DND-41 (cell line): ENCODE data around the gene CHPF.

Source experiments
- ATAC-seq: fragments of 200-7000 bp; cut with Tn5 transposase; 3 replicates; pipeline ENCODE4 v1.9.1; 2021; ENCODE audit warnings: low read depth; ENCODE audit not compliant: insufficient read depth
- DNase-seq: peaks from one replicate; pipeline ENCODE4 v3.0.0-alpha.2; 2020
- H2AFZ ChIP-seq: 2 replicates; pipeline ENCODE4 v1.6.0; 2012; ENCODE audit warnings: low read depth, low read length
- H3K27ac ChIP-seq: 2 replicates; pipeline ENCODE4 v1.5.1; 2012; ENCODE audit warnings: low read length, inconsistent platforms
- H3K27me3 ChIP-seq: fragments of 200-600 bp; sonication (generic); 2 replicates; pipeline ENCODE4 v1.6.0; 2012; ENCODE audit warnings: low read length, mild to moderate bottlenecking, inconsistent platforms; ENCODE audit not compliant: insufficient read depth, poor library complexity
- H3K36me3 ChIP-seq: 2 replicates; pipeline ENCODE4 v1.5.1; 2012; ENCODE audit warnings: low read length, inconsistent platforms; ENCODE audit not compliant: insufficient read depth
- H3K4me1 ChIP-seq: 2 replicates; pipeline ENCODE4 v1.5.1; 2012; ENCODE audit warnings: mild to moderate bottlenecking, low read length; ENCODE audit not compliant: insufficient read depth
- H3K4me2 ChIP-seq: 2 replicates; pipeline ENCODE4 v1.6.0; 2012; ENCODE audit warnings: mild to moderate bottlenecking, moderate library complexity, low read length, inconsistent platforms; ENCODE audit not compliant: insufficient read depth
- H3K4me3 ChIP-seq, 2 experiments: fragments of 200-600 bp in 1 of 2; shearing (Covaris generic) in 1 of 2; 2 replicates each; pipeline ENCODE4 v1.5.1; 2012 to 2016; ENCODE audit warnings: inconsistent platforms in 2 of 2, low read length in 2 of 2, mild to moderate bottlenecking in 2 of 2, low read depth in 1 of 2, moderate library complexity in 1 of 2
- H3K79me2 ChIP-seq: 2 replicates; pipeline ENCODE4 v1.6.0; 2012; ENCODE audit warnings: low read length, inconsistent platforms; ENCODE audit not compliant: insufficient read depth
- H3K9ac ChIP-seq: 2 replicates; pipeline ENCODE4 v1.6.0; 2012; ENCODE audit warnings: low read depth, mild to moderate bottlenecking, inconsistent platforms, low read length, moderate library complexity
- H3K9me3 ChIP-seq: 2 replicates; pipeline ENCODE4 v1.5.1; 2012; ENCODE audit warnings: low read length, moderate library complexity, mild to moderate bottlenecking, inconsistent platforms; ENCODE audit not compliant: insufficient read depth, severe bottlenecking
- H4K20me1 ChIP-seq: 2 replicates; pipeline ENCODE4 v1.6.0; 2012; ENCODE audit warnings: low read length; ENCODE audit not compliant: insufficient read depth
- EZH2 ChIP-seq: IDR thresholded peaks from 3 replicates; pipeline ENCODE4 v1.6.1; 2012; ENCODE audit warnings: borderline replicate concordance, low read depth, mild to moderate bottlenecking, moderate library complexity, low read length, inconsistent platforms; ENCODE audit not compliant: severe bottlenecking
- TF ChIP-seq, protein P1 (sequence below): IDR thresholded peaks from 2 replicates; pipeline ENCODE4 v1.5.1; 2012; ENCODE audit warnings: borderline replicate concordance, low read length, moderate library complexity, mild to moderate bottlenecking; ENCODE audit not compliant: poor library complexity, severe bottlenecking; ENCODE audit errors: extremely low read depth

CHPF gene

GRCh38 chr2:219497495-219498279 is 45.9 kb downstream of the CHPF start:
- Histone ChIP-seq H3K4me3 (peak overlapping the region; percentile 59 to 65; a peak in 3 of 4 replicates), H3K9ac (peak overlapping the region; percentile 76), H3K36me3 (no peaks in the 10 kb centered on the region), H3K9me3 (no peaks in the 10 kb centered on the region), H3K4me2 (peak overlapping the region; percentile 89), H4K20me1 (no peaks in the 10 kb centered on the region), H3K27me3 (peaks cover 2% of the 10 kb centered on the region), H3K79me2 (peaks cover 7% of the 10 kb centered on the region; the same call in 1 of the 2 replicates), H3K27ac (peak overlapping the region; percentile 76), H2AFZ (peak overlapping the region; percentile 88), H3K4me1 (peaks cover 28% of the 10 kb centered on the region)
- ATAC-seq (no peak), DNase-seq (peak; percentile 13)
- TF ChIP-seq, protein P1, sequence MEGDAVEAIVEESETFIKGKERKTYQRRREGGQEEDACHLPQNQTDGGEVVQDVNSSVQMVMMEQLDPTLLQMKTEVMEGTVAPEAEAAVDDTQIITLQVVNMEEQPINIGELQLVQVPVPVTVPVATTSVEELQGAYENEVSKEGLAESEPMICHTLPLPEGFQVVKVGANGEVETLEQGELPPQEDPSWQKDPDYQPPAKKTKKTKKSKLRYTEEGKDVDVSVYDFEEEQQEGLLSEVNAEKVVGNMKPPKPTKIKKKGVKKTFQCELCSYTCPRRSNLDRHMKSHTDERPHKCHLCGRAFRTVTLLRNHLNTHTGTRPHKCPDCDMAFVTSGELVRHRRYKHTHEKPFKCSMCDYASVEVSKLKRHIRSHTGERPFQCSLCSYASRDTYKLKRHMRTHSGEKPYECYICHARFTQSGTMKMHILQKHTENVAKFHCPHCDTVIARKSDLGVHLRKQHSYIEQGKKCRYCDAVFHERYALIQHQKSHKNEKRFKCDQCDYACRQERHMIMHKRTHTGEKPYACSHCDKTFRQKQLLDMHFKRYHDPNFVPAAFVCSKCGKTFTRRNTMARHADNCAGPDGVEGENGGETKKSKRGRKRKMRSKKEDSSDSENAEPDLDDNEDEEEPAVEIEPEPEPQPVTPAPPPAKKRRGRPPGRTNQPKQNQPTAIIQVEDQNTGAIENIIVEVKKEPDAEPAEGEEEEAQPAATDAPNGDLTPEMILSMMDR: no peak
- TF ChIP-seq EZH2: no peak

DNA sequence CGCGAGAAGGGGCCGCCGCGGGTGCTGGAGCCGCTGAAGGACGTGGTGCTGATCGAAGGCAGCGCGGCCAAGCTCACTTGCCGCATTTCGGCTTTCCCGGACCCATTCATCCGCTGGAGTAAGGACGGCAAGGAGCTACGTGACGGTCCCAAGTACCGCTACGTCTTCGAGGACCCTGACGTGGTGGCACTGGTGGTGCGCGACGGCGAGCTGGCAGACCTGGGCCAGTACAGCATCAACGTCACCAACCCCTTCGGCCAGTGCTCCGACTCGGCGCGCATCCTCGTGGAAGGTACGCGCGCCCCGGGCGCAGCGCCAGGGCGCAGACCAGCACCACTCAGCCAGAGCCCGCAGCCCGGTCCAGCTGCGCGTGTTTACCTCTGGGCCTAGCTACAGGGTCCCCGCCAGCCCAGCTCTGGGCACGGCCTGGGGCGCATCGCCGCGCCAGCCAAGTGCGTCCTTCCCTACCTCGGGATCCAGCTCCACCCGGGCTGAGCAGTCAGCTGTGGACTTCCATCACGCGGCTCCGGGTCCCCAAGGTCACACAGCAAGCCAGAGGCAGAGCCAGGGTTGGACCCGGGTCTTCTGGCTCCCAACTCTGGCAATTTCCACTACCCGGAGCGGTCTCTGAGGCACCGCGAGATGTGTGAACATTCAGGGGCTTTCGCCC is 46.6 kb downstream of the CHPF start:
- H3K4me3 ChIP-seq: no peak overlapping the region; a peak in 1 of 4 replicates

DNA sequence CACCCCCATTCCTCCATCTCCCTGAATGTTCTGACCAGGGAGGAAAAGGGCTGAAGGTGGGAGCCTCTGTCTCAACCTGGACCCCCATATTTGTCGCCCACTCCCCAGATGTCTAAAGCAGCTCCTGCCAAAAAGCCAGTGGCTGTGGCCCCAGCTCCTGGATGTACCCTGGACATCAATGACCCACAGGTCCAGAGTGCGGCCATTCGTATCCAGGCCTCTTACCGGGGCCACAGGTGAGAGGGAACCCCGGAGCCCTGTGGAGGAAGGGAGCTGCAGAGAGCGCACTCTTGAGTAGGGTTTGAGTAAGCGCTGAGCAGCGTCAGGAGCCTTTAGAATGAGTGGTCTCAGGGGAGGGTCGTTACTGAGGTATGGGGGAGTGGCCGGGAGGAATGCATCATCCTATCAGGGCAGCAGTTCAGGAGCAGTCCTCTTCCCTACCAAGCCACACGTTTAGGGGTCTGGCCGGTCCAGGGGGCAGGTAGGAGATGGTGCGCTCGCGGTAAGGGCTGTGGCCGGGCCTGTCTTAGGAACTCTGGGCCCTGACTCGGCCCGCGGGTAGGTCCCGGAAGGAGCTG is 47.3 kb downstream of the CHPF start:
- no peak overlapping the region for H3K27ac ChIP-seq
- peaks cover 7% of the 10 kb centered on the region; the same call in 1 of the 2 replicates for H3K79me2 ChIP-seq
- no peaks in the 10 kb centered on the region for H3K9me3 ChIP-seq
- H3K9ac ChIP-seq: no peak overlapping the region
- ATAC-seq: no peak
- H3K4me2 ChIP-seq: no peak overlapping the region
- H3K27me3 ChIP-seq: peaks cover 2% of the 10 kb centered on the region
- peaks cover 28% of the 10 kb centered on the region for H3K4me1 ChIP-seq
- H4K20me1 ChIP-seq: no peaks in the 10 kb centered on the region; the same call in 1 of the 2 replicates
- DNase-seq: no peak
- TF ChIP-seq, protein P1: no peak
- TF ChIP-seq EZH2: no peak
- no peak overlapping the region for H2AFZ ChIP-seq
- H3K36me3 ChIP-seq: no peaks in the 10 kb centered on the region
- no peak overlapping the region for H3K4me3 ChIP-seq

More for the DNA sequence above, 46.6 kb downstream of the CHPF start:
- no peaks in the 10 kb centered on the region for H3K36me3 ChIP-seq
- TF ChIP-seq, protein P1: no peak
- TF ChIP-seq EZH2: no peak
- H3K27ac ChIP-seq: no peak overlapping the region
- no peak for DNase-seq
- H3K27me3 ChIP-seq: peaks cover 2% of the 10 kb centered on the region
- no peaks in the 10 kb centered on the region for H3K9me3 ChIP-seq
- ATAC-seq: no peak
- H3K4me1 ChIP-seq: peaks cover 28% of the 10 kb centered on the region
- no peak overlapping the region for H3K9ac ChIP-seq
- H2AFZ ChIP-seq: no peak overlapping the region
- H3K4me2 ChIP-seq: 0 out of 2 replicates have a peak overlapping the region, but pooled peaks have one; percentile 89
- H4K20me1 ChIP-seq: no peaks in the 10 kb centered on the region; the same call in 1 of the 2 replicates
- H3K79me2 ChIP-seq: peaks cover 7% of the 10 kb centered on the region; the same call in 1 of the 2 replicates
